Heart left ventricle (tissue), 16 donors: Measurements from ENCODE around the gene PHKA1. TPM values are rescaled to one million over a fixed set of nuclear protein-coding genes. Genes with fewer than 3 reads are reported as not detected.
"Not testable (repeated sequence)": the region's sequence is repeated elsewhere in the genome, so short reads cannot be mapped to it uniquely, and the experiment has no call there.

ENCODE experiments used
- ATAC-seq, 4 donors: fragments of 200-7000 bp; cut with Tn5 transposase; one replicate each; pipeline ENCODE4 v1.9.1; 2020 to 2022; ENCODE audit warnings: moderate library complexity in 4 of 4, mild to moderate bottlenecking in 3 of 4, moderate number of reproducible peaks in 1 of 4
- DNase-seq, 5 donors: peaks; one replicate each; pipeline ENCODE4 v3.0.0-alpha.2; 2020
- H3K27ac ChIP-seq, 12 donors: fragments of 200-600 bp; sonication (generic) in 4 of 12; one replicate each; pipeline versions ENCODE4 v1.5.0 to v1.8.0; 2016 to 2022; ENCODE audit warnings: mild to moderate bottlenecking in 2 of 12
- H3K27me3 ChIP-seq, 9 donors: fragments of 200-600 bp; sonication (generic) in 2 of 9; one replicate each; pipeline versions ENCODE4 v1.5.1 to v1.8.0; 2016 to 2022; ENCODE audit warnings: mild to moderate bottlenecking in 3 of 9
- H3K36me3 ChIP-seq, 9 donors: fragments of 200-600 bp; sonication (generic) in 2 of 9; one replicate each; pipeline versions ENCODE4 v1.5.0 to v1.8.0; 2018 to 2022; ENCODE audit warnings: mild to moderate bottlenecking in 2 of 9
- H3K4me1 ChIP-seq, 12 donors: fragments of 200-600 bp; sonication (generic) in 4 of 12; one replicate each; pipeline versions ENCODE4 v1.5.0 to v1.8.0; 2016 to 2022; ENCODE audit warnings: mild to moderate bottlenecking in 3 of 12
- H3K4me3 ChIP-seq, 12 donors: fragments of 200-600 bp; sonication (generic) in 4 of 12; one replicate each; pipeline versions ENCODE4 v1.5.0 to v1.8.0; 2017 to 2022; ENCODE audit warnings: mild to moderate bottlenecking in 9 of 12, moderate library complexity in 4 of 12
- H3K9me3 ChIP-seq, 12 donors: fragments of 200-600 bp; sonication (generic) in 4 of 12; one replicate each; pipeline versions ENCODE4 v1.5.0 to v1.8.0; 2016 to 2022; ENCODE audit warnings: mild to moderate bottlenecking in 1 of 12
- CTCF ChIP-seq, 12 donors: fragments of 200-600 bp; sonication (generic) in 4 of 12; IDR thresholded peaks; one replicate each; pipeline versions ENCODE4 v1.5.0 to v1.8.0; 2018 to 2022; ENCODE audit warnings: antibody characterized with exemption in 12 of 12, mild to moderate bottlenecking in 5 of 12
- POLR2A ChIP-seq, 2 donors: fragments of 450-650 bp; IDR thresholded peaks; one replicate each; pipeline ENCODE4 v1.6.1; 2017; ENCODE audit warnings: antibody characterized with exemption in 2 of 2, mild to moderate bottlenecking in 2 of 2, moderate library complexity in 2 of 2
- WGBS, 4 donors: extraction: QIAGEN DNeasy Blood & Tissue Kit in 2 of 4; methylation state at CpG; one replicate each; pipeline versions ENCODE4 v1.1.5 to v1.1.7; 2013 to 2018; 5-methylcytosine and 5-hydroxymethylcytosine counted together
- intact Hi-C, 10 donors: fragments of 100-400 bp; cut with DNase I; formaldehyde crosslinking; loops; one replicate each; pipeline versions ENCODE4 v1.11.1 to v1.14.2; 2022
- polyA plus RNA-seq, 2 donors: library from polyadenylated mRNA; stranded (reverse); fragments of 200-250 nt; gene quantifications; one replicate each; pipeline ENCODE4 v1.2.3, GENCODE V29; 2013
- total RNA-seq, 9 donors: library from RNA; depleted of rRNA in 2 of 9; stranded (reverse); fragments of >200 nt in 2 of 9; fragmentation: NEBNext Ultra II Directional in 3 of 9; extraction: Animal tissue kit (Norgen Biotek cat#: 25700) in 3 of 9; gene quantifications; one replicate each; pipeline versions ENCODE4 v1.1.0 to v1.2.4, GENCODE V29; 2016 to 2023
- donor health status: ischemic (EF 13 %, LVEDD 7.1; RV severe dilation, severe dysfunction).
- donor health status: healthy with polysubstance abuse.
- donor health status: DM: no; HTN: yes; CAD: no.
- donor health status: DM: no; HTN: no; CAD: no.
- donor health status: ischemic (EF 25% LVEDD 6.9; RV normal size, moderate dysfunction).
- donor health status: ischemic (EF 25% LVEDD 5.7; RV mildly dilated, moderate dysfunction).
- donor health status: healthy.
- donor health status: DM: yes; HTN: yes; CAD: no.
- donor health status: ischemic (EF 35%, LVEDD 5.7; RV mildly dilated, moderate dysfunction).
- donor health status: nonischemic (EF 11% LVEDD 7.7; RV severe dilation, severe dysfunction).
- donor health status: DM: yes; HTN: yes; CAD: no.
- donor health status: PGD.
- donor health status: ischemic (EF 29% LVEDD 5.4; RV normal size, mild dysfunction).
- donor health status: nonischemic (EF 23%, LVEDD 6.1; RV moderate dilation, normal function).

The PHKA1 gene
- total and polyA plus RNA-seq, 11 donors = 3.9 to 21.3 (median 10.7) TPM

- ATAC-seq (peak; percentile 73 to 92 (median 86)), DNase-seq (peak in 4 of 5 donors; percentile 17 to 37 (median 26))
- Histone ChIP-seq H3K9me3 (no peaks in the 10 kb centered on the region), H3K4me1 (peaks cover 0 to 7% (median 0%) of the 10 kb centered on the region in 12 donors), H3K27ac (peak overlapping the region in 4 of 12 donors; percentile 42 to 55 (median 46)), H3K36me3 (peaks cover 0 to 21% (median 0%) of the 10 kb centered on the region in 9 donors), H3K27me3 (peaks cover 0 to 6% (median 0%) of the 10 kb centered on the region in 9 donors), H3K4me3 (no peak overlapping the region)
- WGBS, 4 donors = 72 to 78% (median 73%) methylated on average over 9 of the region's 9 CpGs
- intact Hi-C loops = no loop called here
- TF ChIP-seq CTCF (IDR thresholded peaks at IDR 0.05) (no peak), POLR2A (IDR thresholded peaks at IDR 0.05) (peak in 1 of 2 donors; percentile 14)
Measured at GRCh38 chrX:72620550-72621145, 93.5 kb downstream of the PHKA1 start.

- Histone ChIP-seq H3K36me3 (peaks cover 0 to 12% (median 0%) of the 10 kb centered on the region in 9 donors), H3K9me3 (no peaks in the 10 kb centered on the region), H3K4me1 (no peaks in the 10 kb centered on the region), H3K27ac (no peak overlapping the region), H3K4me3 (no peak overlapping the region), H3K27me3 (peaks cover 0 to 5% (median 0%) of the 10 kb centered on the region in 9 donors)
- no peak for ATAC-seq
- DNase-seq = no peak
- intact Hi-C loops = no loop called here
- no peak for TF ChIP-seq POLR2A (IDR thresholded peaks at IDR 0.05)
- TF ChIP-seq CTCF (IDR thresholded peaks at IDR 0.05) = peak in 6 of 12 donors; percentile 11 to 34 (median 25)
- 29 to 61% (median 44%) methylated on average over 2 of the region's 2 CpGs for WGBS, 4 donors
Measured at GRCh38 chrX:72609313-72609712, 104.8 kb downstream of the PHKA1 start.

- Histone ChIP-seq H3K27ac (no peak overlapping the region), H3K4me3 (no peak overlapping the region), H3K36me3 (peaks cover 0 to 10% (median 0%) of the 10 kb centered on the region in 9 donors), H3K27me3 (peaks cover 0 to 4% (median 0%) of the 10 kb centered on the region in 9 donors), H3K9me3 (no peaks in the 10 kb centered on the region), H3K4me1 (no peaks in the 10 kb centered on the region)
- ATAC-seq = no peak
- 48 to 80% (median 63%) methylated on average over 3 of the region's 3 CpGs for WGBS, 4 donors
- TF ChIP-seq CTCF (IDR thresholded peaks at IDR 0.05) = no peak
- TF ChIP-seq POLR2A (IDR thresholded peaks at IDR 0.05) = no peak
- intact Hi-C loops = no loop called here
- DNase-seq = no peak
Measured at GRCh38 chrX:72604705-72605104, 109.4 kb downstream of the PHKA1 start.

GRCh38 chrX:72604112-72604511, 110.0 kb downstream of the PHKA1 start:
- ATAC-seq = no peak
- Histone ChIP-seq H3K27ac (no peak overlapping the region), H3K36me3 (peaks cover 0 to 9% (median 0%) of the 10 kb centered on the region in 9 donors), H3K9me3 (no peaks in the 10 kb centered on the region), H3K27me3 (peaks cover 0 to 4% (median 0%) of the 10 kb centered on the region in 9 donors), H3K4me1 (no peaks in the 10 kb centered on the region), H3K4me3 (no peak overlapping the region)
- whole genome bisulfite sequencing, 4 donors = 86 to 92% (median 91%) methylated on average over 2 of the region's 2 CpGs
- intact Hi-C loops = no loop called here
- DNase-seq = no peak
- no peak for TF ChIP-seq CTCF (IDR thresholded peaks at IDR 0.05)
- TF ChIP-seq POLR2A (IDR thresholded peaks at IDR 0.05) = no peak

- ATAC-seq, H3K9me3 ChIP-seq, DNase-seq, H3K27ac ChIP-seq, H3K4me1 ChIP-seq, H3K36me3 ChIP-seq, H3K27me3 ChIP-seq, H3K4me3 ChIP-seq, intact Hi-C loops: not testable (repeated sequence)
- 61 to 89% (median 77%) methylated on average over 4 of the region's 4 CpGs for WGBS, 4 donors
Measured at GRCh38 chrX:72591038-72591437, 123.1 kb downstream of the PHKA1 start.
